ENCODE results near the gene SUN2.

DNA sequence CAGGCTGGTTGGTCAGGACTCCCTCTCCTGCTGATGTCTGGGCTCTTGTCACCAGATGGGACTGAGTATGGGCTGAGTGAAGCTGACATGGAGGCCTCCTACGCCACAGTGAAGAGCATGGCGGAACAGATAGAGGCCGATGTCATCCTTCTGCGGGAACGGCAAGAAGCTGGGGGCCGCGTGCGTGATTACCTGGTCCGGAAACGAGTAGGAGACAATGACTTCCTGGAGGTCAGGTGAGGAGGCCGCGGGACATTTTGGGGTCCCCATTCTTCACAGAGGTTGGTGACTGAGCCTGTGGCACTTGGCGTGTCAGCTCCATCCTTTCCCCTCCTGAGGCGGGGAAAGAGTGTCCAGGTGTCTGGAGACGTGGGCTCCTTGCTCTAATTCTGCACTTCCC lies 39.9 kb downstream of the SUN2 start:
- TF ChIP-seq USF1 (IDR thresholded peaks at IDR 0.05) (no peak), ZBTB7A (IDR thresholded peaks at IDR 0.05; ENCODE audit: low read depth) (no peak)
